ENCODE measurements around the gene ANKRD63.

ANKRD63 gene

GRCh38 chr15:40282869-40283614 lies at the start of gene ANKRD63:
Gene ANKRD63, minus strand, starts transcription at chr15:40283064. Its CDS starts 478 bp downstream, at chr15:40282586.
- peak within 1 kb of the TSS; percentile 37 for H3K4me3 ChIP-seq (ENCODE audit: low read depth, low read length)
- TF ChIP-seq, protein P1, sequence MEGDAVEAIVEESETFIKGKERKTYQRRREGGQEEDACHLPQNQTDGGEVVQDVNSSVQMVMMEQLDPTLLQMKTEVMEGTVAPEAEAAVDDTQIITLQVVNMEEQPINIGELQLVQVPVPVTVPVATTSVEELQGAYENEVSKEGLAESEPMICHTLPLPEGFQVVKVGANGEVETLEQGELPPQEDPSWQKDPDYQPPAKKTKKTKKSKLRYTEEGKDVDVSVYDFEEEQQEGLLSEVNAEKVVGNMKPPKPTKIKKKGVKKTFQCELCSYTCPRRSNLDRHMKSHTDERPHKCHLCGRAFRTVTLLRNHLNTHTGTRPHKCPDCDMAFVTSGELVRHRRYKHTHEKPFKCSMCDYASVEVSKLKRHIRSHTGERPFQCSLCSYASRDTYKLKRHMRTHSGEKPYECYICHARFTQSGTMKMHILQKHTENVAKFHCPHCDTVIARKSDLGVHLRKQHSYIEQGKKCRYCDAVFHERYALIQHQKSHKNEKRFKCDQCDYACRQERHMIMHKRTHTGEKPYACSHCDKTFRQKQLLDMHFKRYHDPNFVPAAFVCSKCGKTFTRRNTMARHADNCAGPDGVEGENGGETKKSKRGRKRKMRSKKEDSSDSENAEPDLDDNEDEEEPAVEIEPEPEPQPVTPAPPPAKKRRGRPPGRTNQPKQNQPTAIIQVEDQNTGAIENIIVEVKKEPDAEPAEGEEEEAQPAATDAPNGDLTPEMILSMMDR (IDR thresholded peaks at IDR 0.05; ENCODE audit: low read depth, low read length): no peak

GRCh38 chr15:40332113-40332781 lies 49.4 kb upstream of the ANKRD63 start:
- TF ChIP-seq, protein P1 (IDR thresholded peaks at IDR 0.05; ENCODE audit: low read depth, low read length): no peak
- H3K4me3 ChIP-seq (ENCODE audit: low read depth, low read length): no peak overlapping the region

DNA sequence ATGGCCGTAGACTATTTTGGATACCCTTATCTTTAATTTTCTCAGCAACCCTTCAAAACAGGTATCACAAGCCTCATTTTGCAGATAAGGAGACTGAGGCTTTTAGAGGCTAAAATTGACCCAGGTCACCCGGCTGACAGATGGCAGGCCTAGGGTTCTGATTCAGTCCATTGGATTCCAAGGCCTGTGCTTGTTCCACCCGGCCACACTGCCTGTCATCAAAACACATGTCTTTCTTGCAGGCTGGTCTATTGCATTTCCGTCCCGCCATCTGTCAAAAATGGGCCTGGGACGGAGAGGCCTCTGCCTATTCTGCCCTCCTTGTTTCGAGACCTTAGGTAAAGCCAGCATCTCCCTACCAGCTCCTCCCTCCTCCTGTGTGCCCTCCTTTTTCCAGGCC lies 48.8 kb upstream of the ANKRD63 start:
- H3K4me3 ChIP-seq (ENCODE audit: low read depth, low read length): no peak overlapping the region
- TF ChIP-seq, protein P1 (IDR thresholded peaks at IDR 0.05; ENCODE audit: low read depth, low read length): no peak

- TF ChIP-seq, protein P1 (IDR thresholded peaks at IDR 0.05; ENCODE audit: low read depth, low read length): no peak
- no peak overlapping the region for H3K4me3 ChIP-seq (ENCODE audit: low read depth, low read length)
Observed at GRCh38 chr15:40331026-40331425, 48.2 kb upstream of the ANKRD63 start.

GRCh38 chr15:40330368-40330836 lies 47.5 kb upstream of the ANKRD63 start:
- no peak overlapping the region for H3K4me3 ChIP-seq (ENCODE audit: low read depth, low read length)
- TF ChIP-seq, protein P1 (IDR thresholded peaks at IDR 0.05; ENCODE audit: low read depth, low read length): no peak

DNA sequence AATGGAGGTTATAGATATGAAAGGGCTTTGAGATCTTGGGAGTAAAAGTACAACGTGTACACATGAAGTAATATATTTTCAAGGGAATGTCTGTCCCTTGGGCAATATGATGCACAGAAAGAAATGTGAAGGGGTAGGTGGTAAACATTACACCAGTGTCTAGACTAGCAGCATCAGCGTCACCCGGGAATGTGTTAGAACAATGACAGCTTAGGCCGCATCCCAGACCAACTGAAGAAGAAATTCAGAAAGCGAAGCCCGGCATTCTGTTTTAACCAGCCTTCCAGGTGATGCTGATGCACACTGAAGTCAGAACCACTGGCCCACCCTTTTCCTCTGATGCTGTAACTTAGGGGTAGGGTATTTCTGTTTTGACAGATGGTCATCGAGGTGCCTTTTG lies 46.9 kb upstream of the ANKRD63 start:
- TF ChIP-seq, protein P1 (IDR thresholded peaks at IDR 0.05; ENCODE audit: low read depth, low read length): no peak
- no peak overlapping the region for H3K4me3 ChIP-seq (ENCODE audit: low read depth, low read length)

GRCh38 chr15:40328751-40329150 lies 45.9 kb upstream of the ANKRD63 start:
- TF ChIP-seq, protein P1 (IDR thresholded peaks at IDR 0.05; ENCODE audit: low read depth, low read length): no peak
- H3K4me3 ChIP-seq (ENCODE audit: low read depth, low read length): no peak overlapping the region; the same call in 1 of the 2 replicates
